ENCODE results near the gene PNPT1. TPM values are rescaled to one million over a fixed set of nuclear protein-coding genes. Genes with fewer than 3 reads are reported as not detected.
A peak's percentile ranks its signal among the peaks of the same experiment; 100 is the strongest.
"Not testable (repeated sequence)": the region's sequence is repeated elsewhere in the genome, so short reads cannot be mapped to it uniquely, and the experiment has no call there.

PNPT1 gene
- polyA plus RNA-seq (ENCODE audit: insufficient read length in 12 of 12), result 10 to 100 TPM in 11 of 12 donors, not detected in 1; 14.7 to 24.8 (median 18.4) TPM
- long read RNA-seq, donor 1, full-length matches to known transcripts, result 2 of 20 reads
- long read RNA-seq, donor 1, partial matches to known transcripts, result 18 of 20 reads
- long read RNA-seq, donor 1, other reads (novel, unspliced or antisense), result 0 of 20 reads
- long read RNA-seq, donor 2, full-length matches to known transcripts, result 2 of 7 reads
- long read RNA-seq, donor 2, partial matches to known transcripts, result 5 of 7 reads
- long read RNA-seq, donor 2, other reads (novel, unspliced or antisense), result 0 of 7 reads
- long read RNA-seq, donor 3, partial matches to known transcripts, result 5 of 5 reads
- long read RNA-seq, donor 3, other reads (novel, unspliced or antisense), result 0 of 5 reads
- long read RNA-seq, donor 4, full-length matches to known transcripts, result 1 of 1 reads
- long read RNA-seq, donor 4, partial matches to known transcripts, result 0 of 1 reads
- long read RNA-seq, donor 4, other reads (novel, unspliced or antisense), result 0 of 1 reads
- long read RNA-seq, donor 5, full-length matches to known transcripts, result 2 of 8 reads
- long read RNA-seq, donor 5, partial matches to known transcripts, result 6 of 8 reads
- long read RNA-seq, donor 5, other reads (novel, unspliced or antisense), result 0 of 8 reads
- long read RNA-seq, donor 6, full-length matches to known transcripts, result 2 of 2 reads
- long read RNA-seq, donor 6, partial matches to known transcripts, result 0 of 2 reads
- long read RNA-seq, donor 6, other reads (novel, unspliced or antisense), result 0 of 2 reads
- long read RNA-seq, donor 7, full-length matches to known transcripts, result 1 of 1 reads
- long read RNA-seq, donor 7, partial matches to known transcripts, result 0 of 1 reads
- long read RNA-seq, donor 7, other reads (novel, unspliced or antisense), result 0 of 1 reads
- long read RNA-seq, donor 8, full-length matches to known transcripts, result 4 of 4 reads
- long read RNA-seq, donor 8, partial matches to known transcripts, result 0 of 4 reads
- long read RNA-seq, donor 8, other reads (novel, unspliced or antisense), result 0 of 4 reads
- long read RNA-seq, donor 9, full-length matches to known transcripts, result 2 of 2 reads
- long read RNA-seq, donor 9, partial matches to known transcripts, result 0 of 2 reads
- long read RNA-seq, donor 9, other reads (novel, unspliced or antisense), result 0 of 2 reads
- long read RNA-seq, donor 10, full-length matches to known transcripts, result 1 of 6 reads
- long read RNA-seq, donor 10, partial matches to known transcripts, result 5 of 6 reads
- long read RNA-seq, donor 10, other reads (novel, unspliced or antisense), result 0 of 6 reads
- long read RNA-seq, donor 11, full-length matches to known transcripts, result 4 of 4 reads
- long read RNA-seq, donor 11, partial matches to known transcripts, result 0 of 4 reads
- long read RNA-seq, donor 11, other reads (novel, unspliced or antisense), result 0 of 4 reads

DNA sequence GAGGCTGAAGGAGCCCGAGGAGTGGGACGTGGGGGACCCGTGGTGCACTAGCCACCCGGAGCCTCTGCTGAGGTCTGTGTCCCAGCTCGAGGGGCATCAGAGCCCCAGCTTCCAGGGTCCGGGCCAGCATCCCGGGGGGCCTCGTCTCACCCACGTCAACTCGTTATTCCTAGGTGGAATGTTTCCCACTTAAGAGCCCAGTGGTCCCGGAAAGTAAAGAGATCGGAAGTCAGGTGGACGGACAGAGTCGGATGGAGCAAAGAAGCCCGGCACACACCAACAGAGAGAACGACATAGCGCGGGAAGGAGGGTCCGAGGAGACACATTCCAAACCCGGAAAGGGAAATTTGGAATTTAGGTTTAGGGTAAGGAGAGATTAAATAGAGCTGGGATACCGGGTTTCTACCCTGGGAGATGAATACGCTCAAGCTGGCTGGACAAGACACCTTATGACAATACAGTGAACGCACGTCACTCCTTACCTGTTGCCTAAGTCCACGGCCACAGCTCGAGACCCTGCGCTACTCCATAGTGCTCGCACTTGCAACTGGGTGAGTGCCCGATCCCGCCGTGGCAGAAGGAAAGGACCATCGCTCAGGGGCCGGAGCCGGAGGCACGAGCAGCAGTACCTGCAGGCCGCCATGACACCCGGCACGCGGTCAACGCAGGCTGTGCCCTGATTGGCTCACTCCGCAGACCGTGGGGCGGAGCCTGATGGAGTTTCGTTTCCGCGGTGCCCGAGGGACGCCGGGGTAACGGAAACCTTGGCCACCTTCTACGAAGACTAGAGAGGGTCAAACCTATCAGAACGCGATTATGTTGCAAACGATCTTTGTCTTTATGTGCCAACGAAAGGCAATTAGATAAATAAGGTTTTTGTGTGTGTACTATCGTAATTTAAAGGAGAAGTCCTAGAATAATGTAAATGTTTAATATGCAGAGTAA is at the start of gene PNPT1:
Gene PNPT1 (minus strand): TSS at position 664 of the 945 bp plus-strand sequence. CDS start 21 bp downstream, at position 643.
- peak; percentile 95 for DNase-seq

GRCh38 chr2:55742996-55743395 is 49.4 kb upstream of the PNPT1 start:
- no peak for DNase-seq

GRCh38 chr2:55736019-55736536 is 42.4 kb upstream of the PNPT1 start:
- not testable (repeated sequence) for DNase-seq

GRCh38 chr2:55734726-55735125 is 41.1 kb upstream of the PNPT1 start:
- DNase-seq, result no peak

DNA sequence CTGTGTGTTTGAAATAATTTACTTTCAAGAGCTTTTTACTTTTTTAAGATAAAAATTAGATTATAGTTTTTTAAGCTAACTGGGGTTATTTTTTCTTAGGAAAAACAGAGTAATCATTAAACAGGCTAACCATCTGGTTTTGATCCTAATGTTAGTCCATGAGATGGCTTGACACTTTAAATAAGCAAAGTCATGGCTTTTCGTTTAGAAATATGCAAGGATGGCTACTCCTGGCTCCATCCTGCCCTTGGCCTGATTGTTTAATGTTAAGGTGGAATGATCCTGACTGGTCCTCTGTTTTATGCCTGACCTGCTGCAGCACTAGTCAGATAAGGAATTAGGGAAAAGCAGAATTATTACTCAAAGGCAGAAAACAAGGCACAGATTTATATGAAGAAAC is 39.7 kb upstream of the PNPT1 start:
- DNase-seq, result no peak

DNA sequence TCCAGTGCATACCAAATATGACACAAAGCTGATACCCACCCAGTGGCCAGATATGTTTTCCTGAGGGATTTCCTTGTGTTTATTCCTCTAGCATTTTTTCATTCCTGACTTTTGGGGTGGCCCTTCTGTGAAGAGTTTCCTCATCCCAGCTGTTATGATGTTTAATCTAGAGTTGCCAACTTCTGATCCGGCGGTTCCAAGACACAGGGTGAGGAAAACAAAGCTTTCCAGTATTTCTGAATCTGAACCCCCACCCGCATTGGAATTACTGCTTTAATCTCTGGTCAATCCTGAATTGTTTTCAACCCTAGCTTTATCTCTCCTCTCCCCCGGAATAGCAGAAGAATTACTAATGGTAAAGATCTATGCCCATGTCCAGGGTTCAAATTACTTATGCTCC is 39.2 kb upstream of the PNPT1 start:
- DNase-seq, result no peak

- peak; percentile 55 for DNase-seq
These were observed 35.6 kb upstream of the PNPT1 start for GRCh38 chr2:55729136-55729685.

DNA sequence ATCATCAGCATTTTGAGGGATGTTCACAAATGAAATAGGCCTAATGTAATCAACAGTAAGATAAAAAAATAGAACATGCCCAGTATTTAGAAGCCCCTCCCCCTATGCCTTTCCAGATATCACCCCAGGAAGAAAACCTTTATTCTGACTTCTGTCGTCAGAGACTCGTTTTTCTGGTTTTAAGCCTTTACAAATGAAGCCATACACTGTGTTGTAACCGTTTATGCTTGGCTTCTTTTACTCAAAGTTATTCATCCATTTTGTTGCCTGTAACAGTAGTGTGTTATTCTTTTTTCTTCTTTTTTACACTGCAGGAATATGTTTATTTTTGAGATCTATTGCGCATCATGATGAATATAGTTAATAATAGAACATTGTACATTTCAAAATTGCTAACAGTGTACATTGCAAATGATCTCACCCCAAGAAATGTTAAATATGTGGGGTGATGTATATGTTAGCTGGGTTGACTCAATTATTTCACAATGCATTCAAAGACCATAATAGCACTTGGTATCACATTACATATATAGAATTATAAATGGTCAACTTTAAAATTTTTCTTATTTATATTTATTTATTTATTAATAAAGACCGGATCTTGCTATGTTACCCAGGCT is 28.1 kb upstream of the PNPT1 start:
- no peak for DNase-seq

GRCh38 chr2:55720417-55720816 is 26.8 kb upstream of the PNPT1 start:
- DNase-seq, result no peak

GRCh38 chr2:55719852-55720251 is 26.2 kb upstream of the PNPT1 start:
- DNase-seq, result no peak

DNA sequence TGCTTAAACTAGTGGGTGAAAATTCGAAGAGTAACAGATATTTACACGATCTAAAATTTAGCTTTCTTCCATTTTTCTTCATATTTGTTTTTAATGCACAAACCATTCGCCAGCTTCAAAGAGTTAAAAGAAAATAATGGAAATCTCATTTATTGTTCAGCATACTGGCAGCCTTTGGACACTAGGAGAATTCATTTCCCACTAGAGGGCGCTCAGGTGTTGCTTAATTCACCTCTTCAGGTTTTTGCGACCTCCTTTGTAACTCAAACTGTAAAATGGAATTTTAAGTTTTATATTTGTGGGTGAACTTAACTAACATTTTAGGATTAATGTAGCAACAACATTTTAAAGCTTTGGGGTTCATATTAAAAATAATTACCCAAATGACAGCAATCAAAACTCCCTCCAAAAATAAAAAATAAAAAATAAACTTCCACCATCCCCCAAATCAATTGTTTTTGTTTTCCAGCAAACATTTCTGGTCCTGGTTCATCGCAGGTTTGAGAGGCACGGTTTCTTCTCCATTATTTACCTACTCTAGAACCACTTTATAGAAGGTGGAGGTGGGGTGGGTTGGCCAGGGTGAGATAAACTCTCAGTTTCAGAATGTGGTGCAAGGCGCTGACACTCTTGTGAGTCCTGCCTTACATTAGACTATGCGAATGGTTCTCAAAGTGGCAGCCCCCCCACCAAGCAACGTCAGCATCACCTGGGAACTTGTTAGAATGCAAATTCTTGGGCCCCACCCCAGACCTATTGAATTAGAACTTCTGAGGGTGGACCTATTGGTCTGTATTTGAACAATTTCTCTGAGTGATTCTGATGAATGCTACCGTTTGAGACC is 24.7 kb upstream of the PNPT1 start:
- peak; percentile 67 for DNase-seq

DNA sequence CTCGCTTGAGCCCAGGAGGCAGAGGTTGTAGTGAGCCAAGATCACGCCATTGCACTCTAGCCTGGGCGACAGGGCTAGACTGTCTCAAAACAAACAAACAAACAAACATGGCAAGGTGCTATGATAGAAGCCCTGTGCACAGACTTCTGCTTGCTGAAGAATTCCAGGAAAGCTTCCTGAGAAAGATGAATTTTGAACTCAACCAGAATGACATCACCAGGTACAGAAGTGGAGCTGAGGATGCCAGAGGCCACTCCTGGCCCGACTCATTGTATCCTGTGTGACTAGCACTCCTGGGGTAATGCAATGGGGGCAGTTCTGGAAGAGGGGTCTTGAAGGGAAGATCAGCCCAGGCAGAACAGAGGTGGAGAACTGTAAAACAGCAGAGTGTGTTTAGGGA is 22.0 kb upstream of the PNPT1 start:
- no peak for DNase-seq

DNA sequence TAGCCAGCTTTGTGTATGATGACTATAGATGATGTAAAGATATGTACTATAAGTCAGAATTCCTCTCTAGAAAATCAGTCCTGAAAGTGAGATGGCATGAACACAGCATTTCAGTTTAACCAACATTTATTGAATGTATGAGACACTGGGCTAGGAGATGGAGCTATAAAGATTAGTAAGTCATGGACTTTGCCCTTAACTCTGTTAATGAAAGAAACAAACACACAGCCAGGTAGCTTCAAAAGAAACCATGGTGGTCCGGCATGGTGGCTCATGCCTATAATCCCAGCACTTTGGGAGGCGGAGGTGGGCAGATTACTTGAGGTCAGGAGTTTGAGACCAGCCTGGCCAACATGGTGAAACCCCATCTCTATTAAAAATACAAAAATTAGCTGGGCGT is 21.5 kb upstream of the PNPT1 start:
- not testable (repeated sequence) for DNase-seq

- no peak for DNase-seq
These were observed 18.9 kb upstream of the PNPT1 start for GRCh38 chr2:55712477-55713060.

GRCh38 chr2:55710025-55710424 is 16.4 kb upstream of the PNPT1 start:
- no peak for DNase-seq

DNA sequence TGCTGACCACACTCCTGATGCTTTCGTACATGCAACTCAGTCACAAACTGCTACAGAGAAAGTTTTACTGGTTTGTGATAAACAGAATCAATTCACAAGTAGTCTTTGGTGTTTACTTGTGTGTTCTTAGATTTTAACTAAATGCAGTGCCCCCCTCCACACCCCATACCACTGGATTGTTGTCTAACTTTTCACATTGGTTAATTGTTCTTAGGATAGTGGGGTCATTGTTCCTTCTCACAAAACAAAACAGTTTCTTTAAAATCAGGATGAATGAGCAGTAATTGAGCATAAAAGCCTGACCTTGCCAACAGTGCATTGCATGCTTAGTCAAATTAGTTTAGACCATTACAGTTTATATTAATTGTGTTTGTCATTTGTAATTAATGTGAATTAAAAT is 14.1 kb upstream of the PNPT1 start:
- DNase-seq, result no peak

- not testable (repeated sequence) for DNase-seq
These were observed 12.6 kb upstream of the PNPT1 start for GRCh38 chr2:55706258-55706657.

Data from muscle of arm (tissue), 14 donors.